ENCODE data around the gene PLEKHJ1. TPM values are rescaled to one million over a fixed set of nuclear protein-coding genes. Genes with fewer than 3 reads are reported as not detected.

Gene PLEKHJ1
- total and polyA plus RNA-seq, 3 donors from 2014 or later: 111 to 153 (median 126) TPM

DNA sequence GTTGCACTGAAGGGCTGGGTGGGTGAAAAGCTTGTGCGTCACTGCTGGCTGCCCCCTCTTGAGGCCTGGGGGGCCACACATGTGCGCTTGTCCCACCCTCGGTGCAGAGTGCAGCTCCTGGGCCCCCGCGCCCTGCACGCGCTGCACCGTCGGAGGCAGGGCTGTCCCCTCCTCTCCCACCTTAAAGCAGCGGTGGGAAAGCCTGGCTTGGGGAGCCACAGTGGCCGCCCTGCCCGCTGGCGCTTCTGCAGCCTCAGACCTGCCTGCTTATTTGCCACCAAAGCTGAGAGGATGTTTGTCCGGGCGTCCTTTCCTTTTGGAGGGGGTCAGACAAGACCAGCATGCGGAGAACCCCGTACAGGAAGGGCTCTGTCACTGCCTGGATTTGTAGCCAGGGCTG, 26.7 kb downstream of the PLEKHJ1 start:
- no peak for DNase-seq
- 88 to 93% methylated on average over 8 to 17 of the region's 17 CpGs for WGBS, 2 donors
- no peak for TF ChIP-seq POLR2A (IDR thresholded peaks at IDR 0.05)
- TF ChIP-seq, protein P1, sequence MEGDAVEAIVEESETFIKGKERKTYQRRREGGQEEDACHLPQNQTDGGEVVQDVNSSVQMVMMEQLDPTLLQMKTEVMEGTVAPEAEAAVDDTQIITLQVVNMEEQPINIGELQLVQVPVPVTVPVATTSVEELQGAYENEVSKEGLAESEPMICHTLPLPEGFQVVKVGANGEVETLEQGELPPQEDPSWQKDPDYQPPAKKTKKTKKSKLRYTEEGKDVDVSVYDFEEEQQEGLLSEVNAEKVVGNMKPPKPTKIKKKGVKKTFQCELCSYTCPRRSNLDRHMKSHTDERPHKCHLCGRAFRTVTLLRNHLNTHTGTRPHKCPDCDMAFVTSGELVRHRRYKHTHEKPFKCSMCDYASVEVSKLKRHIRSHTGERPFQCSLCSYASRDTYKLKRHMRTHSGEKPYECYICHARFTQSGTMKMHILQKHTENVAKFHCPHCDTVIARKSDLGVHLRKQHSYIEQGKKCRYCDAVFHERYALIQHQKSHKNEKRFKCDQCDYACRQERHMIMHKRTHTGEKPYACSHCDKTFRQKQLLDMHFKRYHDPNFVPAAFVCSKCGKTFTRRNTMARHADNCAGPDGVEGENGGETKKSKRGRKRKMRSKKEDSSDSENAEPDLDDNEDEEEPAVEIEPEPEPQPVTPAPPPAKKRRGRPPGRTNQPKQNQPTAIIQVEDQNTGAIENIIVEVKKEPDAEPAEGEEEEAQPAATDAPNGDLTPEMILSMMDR (IDR thresholded peaks at IDR 0.05): no peak
- intact Hi-C loops (cut with DNase I; ENCODE audit: low total_unique reads): no loop called here
- H3K4me3 ChIP-seq: no peak overlapping the region
- H3K36me3 ChIP-seq (ENCODE audit: low read depth, missing control alignments): no peaks in the 10 kb centered on the region
- no peaks in the 10 kb centered on the region for H3K27me3 ChIP-seq
- no peak overlapping the region for H3K27ac ChIP-seq
- no peaks in the 10 kb centered on the region for H3K4me1 ChIP-seq
- no peaks in the 10 kb centered on the region for H3K9me3 ChIP-seq

DNA sequence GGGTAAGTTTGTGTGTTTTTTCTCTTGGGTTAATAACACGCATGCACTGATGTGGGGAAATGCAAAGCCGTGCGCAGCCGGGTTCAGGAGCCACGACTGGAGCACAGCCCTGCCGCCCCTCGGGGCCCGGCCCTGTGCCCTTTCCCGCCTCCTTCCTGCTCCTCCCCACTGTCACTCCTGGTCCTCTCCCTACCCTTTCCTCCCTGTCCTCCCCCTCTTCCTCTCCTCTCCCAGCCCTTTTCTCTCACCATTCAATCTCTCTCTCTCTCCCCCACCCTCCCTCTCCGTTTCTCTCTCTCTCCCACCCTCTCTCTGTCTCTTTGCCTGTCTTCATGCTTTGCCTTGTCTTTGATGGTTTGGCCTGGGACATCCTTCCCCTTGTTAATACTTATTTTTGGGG, 27.2 kb downstream of the PLEKHJ1 start:
- intact Hi-C loops (cut with DNase I; ENCODE audit: low total_unique reads): no loop called here
- no peaks in the 10 kb centered on the region for H3K36me3 ChIP-seq (ENCODE audit: low read depth, missing control alignments)
- H3K4me1 ChIP-seq: no peaks in the 10 kb centered on the region
- no peaks in the 10 kb centered on the region for H3K9me3 ChIP-seq
- no peak overlapping the region for H3K4me3 ChIP-seq
- DNase-seq: no peak
- TF ChIP-seq, protein P1 (IDR thresholded peaks at IDR 0.05): no peak
- no peak for TF ChIP-seq POLR2A (IDR thresholded peaks at IDR 0.05)
- H3K27ac ChIP-seq: no peak overlapping the region
- whole genome bisulfite sequencing, 2 donors: 78 to 79% methylated on average over 10 of the region's 10 CpGs
- H3K27me3 ChIP-seq: no peaks in the 10 kb centered on the region

DNA sequence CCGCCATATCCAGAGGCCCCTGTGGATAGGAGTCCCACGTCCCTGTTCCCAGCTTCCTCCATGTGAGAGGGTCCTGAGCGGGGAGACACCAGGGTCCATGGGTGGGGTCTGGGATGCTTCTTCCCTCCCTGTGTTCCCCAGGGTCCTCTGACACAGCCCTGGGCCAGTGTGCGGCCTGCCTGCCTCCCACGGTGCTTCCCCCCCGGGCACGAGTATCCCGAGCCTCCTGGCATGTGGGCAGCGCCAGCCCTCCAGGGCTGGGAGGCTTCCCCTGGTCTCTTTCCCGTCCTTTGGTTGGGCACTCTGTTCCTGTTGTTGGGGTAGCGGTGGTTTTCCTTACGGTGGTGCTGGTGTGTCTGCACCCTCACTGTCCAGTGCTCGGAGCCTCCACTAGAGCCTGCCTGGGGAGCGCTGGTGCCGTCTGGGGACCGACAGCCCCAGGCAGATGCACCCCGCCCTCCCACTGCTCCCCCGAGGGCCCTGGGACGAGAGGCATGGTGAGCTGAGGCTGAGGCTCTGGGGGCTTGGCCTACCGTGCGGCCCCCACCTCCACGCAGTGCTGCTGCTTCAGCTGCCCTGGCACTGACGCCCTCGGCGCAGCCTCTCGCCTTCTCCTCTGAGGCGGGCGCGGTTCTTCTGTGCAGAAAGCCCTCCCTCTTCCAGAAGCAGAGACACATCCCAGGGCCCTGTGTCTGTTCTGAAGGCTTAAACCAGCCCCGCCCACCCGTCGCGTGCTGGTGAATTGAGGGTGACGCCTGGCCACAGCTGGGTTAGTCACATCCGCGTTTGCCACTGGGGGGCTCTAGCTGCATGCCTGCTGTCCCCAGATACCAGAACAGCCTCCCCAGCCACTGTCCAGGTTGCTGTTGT, 27.9 kb downstream of the PLEKHJ1 start:
- 67 to 79% methylated on average over 19 to 36 of the region's 36 CpGs for WGBS, 2 donors

DNA sequence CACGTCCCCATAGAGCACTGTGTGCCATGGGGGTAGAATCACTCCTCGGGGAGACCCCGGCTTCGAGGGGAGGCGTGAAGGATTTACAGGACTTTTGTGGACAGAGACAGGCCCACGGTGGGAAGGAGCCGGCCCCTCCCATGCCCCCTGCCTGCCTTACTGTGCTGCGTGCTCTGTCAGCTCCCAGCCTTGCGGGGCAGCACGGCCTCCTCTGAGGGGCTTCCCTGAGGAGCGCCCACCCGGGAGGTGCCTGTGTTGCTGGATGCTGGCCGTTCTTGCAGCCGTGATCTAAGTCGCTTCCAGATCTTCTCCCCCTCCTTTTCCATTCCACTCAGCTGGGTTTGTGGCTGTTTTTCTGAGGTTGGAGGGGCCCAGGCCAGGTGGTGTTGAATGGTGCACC, 29.1 kb downstream of the PLEKHJ1 start:
- Histone ChIP-seq H3K27me3 (no peaks in the 10 kb centered on the region), H3K4me3 (no peak overlapping the region), H3K27ac (no peak overlapping the region), H3K9me3 (no peaks in the 10 kb centered on the region), H3K4me1 (no peaks in the 10 kb centered on the region), H3K36me3 (ENCODE audit: low read depth, missing control alignments) (no peaks in the 10 kb centered on the region)
- no peak for DNase-seq
- TF ChIP-seq, protein P1 (IDR thresholded peaks at IDR 0.05): no peak
- no peak for TF ChIP-seq POLR2A (IDR thresholded peaks at IDR 0.05)
- intact Hi-C loops (cut with DNase I; ENCODE audit: low total_unique reads): no loop called here
- WGBS, 2 donors: 91 to 92% methylated on average over 15 of the region's 15 CpGs

More for the DNA sequence above, 27.9 kb downstream of the PLEKHJ1 start:
- no peaks in the 10 kb centered on the region for H3K4me1 ChIP-seq
- H3K27me3 ChIP-seq: no peaks in the 10 kb centered on the region
- H3K36me3 ChIP-seq (ENCODE audit: low read depth, missing control alignments): no peaks in the 10 kb centered on the region
- H3K4me3 ChIP-seq: no peak overlapping the region
- DNase-seq: peak; percentile 69
- intact Hi-C loops (cut with DNase I; ENCODE audit: low total_unique reads): no loop called here
- H3K9me3 ChIP-seq: no peaks in the 10 kb centered on the region
- H3K27ac ChIP-seq: no peak overlapping the region
- TF ChIP-seq POLR2A (IDR thresholded peaks at IDR 0.05): no peak
- TF ChIP-seq, protein P1 (IDR thresholded peaks at IDR 0.05): no peak

- Histone ChIP-seq H3K9me3 (no peaks in the 10 kb centered on the region), H3K27ac (no peak overlapping the region), H3K4me1 (no peaks in the 10 kb centered on the region), H3K27me3 (no peaks in the 10 kb centered on the region), H3K4me3 (no peak overlapping the region), H3K36me3 (ENCODE audit: low read depth, missing control alignments) (no peaks in the 10 kb centered on the region)
- intact Hi-C loops (cut with DNase I; ENCODE audit: low total_unique reads): no loop called here
- WGBS, 2 donors: 83 to 91% methylated on average over 15 of the region's 15 CpGs
- DNase-seq: no peak
- TF ChIP-seq POLR2A (IDR thresholded peaks at IDR 0.05): no peak
- TF ChIP-seq, protein P1 (IDR thresholded peaks at IDR 0.05): no peak
Measured at GRCh38 chr19:2202366-2202765, 33.8 kb downstream of the PLEKHJ1 start.
